Activated CD8-positive, alpha-beta T cell treated with anti-CD3 and anti-CD28 coated beads for 36 hours (primary cell): ENCODE results near the gene SPNS1. TPM values are rescaled to one million over a fixed set of nuclear protein-coding genes. Genes with fewer than 3 reads are reported as not detected.

ENCODE experiments used
- ATAC-seq: fragments of 200-7000 bp; cut with Tn5 transposase; one replicate; pipeline ENCODE4 v1.10.0; 2021; ENCODE audit warnings: mild to moderate bottlenecking, moderate library complexity
- CTCF ChIA-PET: fragments of 350-600 bp; sonication (Branson Sonifier 250); formaldehyde crosslinking; loops from one replicate; lab custom pipeline; 2021; ENCODE audit warnings: antibody characterized with exemption; lab: Charles Lee
- POLR2A ChIA-PET: fragments of 350-600 bp; sonication (Branson Sonifier 250); formaldehyde crosslinking; loops from one replicate; lab custom pipeline; 2021; ENCODE audit warnings: antibody characterized with exemption; lab: Charles Lee
- DNase-seq: peaks from one replicate; pipeline ENCODE4 v3.0.0-alpha.2; 2020
- H3K27ac Mint-ChIP-seq: one replicate; pipeline ENCODE4 v1.8.0; 2021; ENCODE audit warnings: mild to moderate bottlenecking, mixed read lengths
- H3K27me3 Mint-ChIP-seq: one replicate; pipeline ENCODE4 v1.8.0; 2021; ENCODE audit warnings: mixed read lengths
- H3K36me3 Mint-ChIP-seq: one replicate; pipeline ENCODE4 v1.8.0; 2021; ENCODE audit warnings: low read depth, mixed read lengths
- H3K4me1 Mint-ChIP-seq: one replicate; pipeline ENCODE4 v1.8.0; 2021; ENCODE audit warnings: low read depth, mixed read lengths
- H3K4me3 Mint-ChIP-seq: one replicate; pipeline ENCODE4 v1.8.0; 2021; ENCODE audit warnings: mild to moderate bottlenecking, moderate library complexity, mixed read lengths
- H3K9me3 Mint-ChIP-seq: one replicate; pipeline ENCODE4 v1.8.0; 2021; ENCODE audit warnings: mixed read lengths
- CTCF ChIP-seq: fragments of 200-600 bp; IDR thresholded peaks from one replicate; pipeline ENCODE4 v1.8.0; 2022; ENCODE audit warnings: antibody characterized with exemption, mild to moderate bottlenecking
- intact Hi-C: fragments of 100-400 bp; cut with micrococcal nuclease; formaldehyde crosslinking; loops from one replicate; pipeline ENCODE4 v1.10.0; 2022
- total RNA-seq, 2 experiments: library from RNA; stranded (reverse); gene quantifications; one replicate each; pipeline ENCODE4 v1.2.3, GENCODE V29; 2021

Gene SPNS1
- total RNA-seq, 2 experiments from 2014 or later: 14.6 to 18.2 TPM

- TF ChIP-seq CTCF: no peak
- peaks cover 34% of the 10 kb centered on the region for H3K4me1 Mint-ChIP-seq
- no peak overlapping the region for H3K4me3 Mint-ChIP-seq
- H3K36me3 Mint-ChIP-seq: peaks cover 62% of the 10 kb centered on the region
- POLR2A ChIA-PET: interaction anchor here (1.0 to 12.0 kb wide), 3 partner anchors 8 to 40 kb away, joined by 3 to 97 read pairs (median 80); partner anchors contain the start of gene SPNS1
- CTCF ChIA-PET: interaction anchor here (0.9 to 4.1 kb wide), 4 partner anchors 9 to 47 kb away, joined by 3 to 20 read pairs (median 13); partner anchors contain the start of gene SPNS1
- no peak for ATAC-seq
- H3K27me3 Mint-ChIP-seq: no peaks in the 10 kb centered on the region
- no peak overlapping the region for H3K27ac Mint-ChIP-seq
- intact Hi-C loops: no loop called here
- DNase-seq: no peak
- H3K9me3 Mint-ChIP-seq: peaks cover 10% of the 10 kb centered on the region
Observed at GRCh38 chr16:28982418-28982817, 7.8 kb downstream of the SPNS1 start.

GRCh38 chr16:28982949-28983348, 8.4 kb downstream of the SPNS1 start:
- CTCF ChIA-PET: interaction anchor here (1.6 to 4.1 kb wide), 3 partner anchors 9 to 47 kb away, joined by 9 to 20 read pairs (median 17); partner anchors contain the start of gene SPNS1
- H3K27ac Mint-ChIP-seq: peak overlapping the region; percentile 18
- DNase-seq (no peak), ATAC-seq (no peak)
- H3K4me3 Mint-ChIP-seq: no peak overlapping the region
- peaks cover 34% of the 10 kb centered on the region for H3K4me1 Mint-ChIP-seq
- no peak for TF ChIP-seq CTCF
- POLR2A ChIA-PET: interaction anchor here (1.0 to 12.0 kb wide), 3 partner anchors 8 to 39 kb away, joined by 3 to 97 read pairs (median 80); partner anchors contain the start of gene SPNS1
- peaks cover 67% of the 10 kb centered on the region for H3K36me3 Mint-ChIP-seq
- peaks cover 13% of the 10 kb centered on the region for H3K9me3 Mint-ChIP-seq
- intact Hi-C loops: no loop called here
- H3K27me3 Mint-ChIP-seq: no peaks in the 10 kb centered on the region

GRCh38 chr16:28983644-28984043, 9.1 kb downstream of the SPNS1 start:
- ATAC-seq (no peak), DNase-seq (no peak)
- ChIA-PET CTCF (interaction anchor here (1.3 to 4.1 kb wide), 4 partner anchors 10 to 46 kb away, joined by 4 to 20 read pairs (median 13); partner anchors contain the start of gene SPNS1), POLR2A (interaction anchor here (8.6 to 12.0 kb wide), 2 partner anchors 9 to 39 kb away, joined by 80 to 97 read pairs; partner anchors contain the start of gene SPNS1)
- H3K27ac Mint-ChIP-seq: peak overlapping the region; percentile 79
- peaks cover 32% of the 10 kb centered on the region for H3K4me1 Mint-ChIP-seq
- H3K9me3 Mint-ChIP-seq: peaks cover 13% of the 10 kb centered on the region
- H3K27me3 Mint-ChIP-seq: no peaks in the 10 kb centered on the region
- intact Hi-C loops: no loop called here
- peaks cover 69% of the 10 kb centered on the region for H3K36me3 Mint-ChIP-seq
- H3K4me3 Mint-ChIP-seq: peak overlapping the region; percentile 94
- no peak for TF ChIP-seq CTCF

- DNase-seq: no peak
- Mint-ChIP-seq H3K4me3 (peak overlapping the region; percentile 94), H3K27ac (peak overlapping the region; percentile 79), H3K36me3 (peaks cover 73% of the 10 kb centered on the region), H3K4me1 (peaks cover 36% of the 10 kb centered on the region), H3K9me3 (peaks cover 13% of the 10 kb centered on the region), H3K27me3 (no peaks in the 10 kb centered on the region)
- TF ChIP-seq CTCF: no peak
- intact Hi-C loops: no loop called here
- ChIA-PET POLR2A (interaction anchor here (1.2 to 12.0 kb wide), 3 partner anchors 9 to 47 kb away, joined by 5 to 97 read pairs (median 80); partner anchors contain the start of gene SPNS1), CTCF (interaction anchor here (1.1 to 4.1 kb wide), 4 partner anchors 10 to 46 kb away, joined by 3 to 20 read pairs (median 10); partner anchors contain the start of gene SPNS1)
- ATAC-seq: no peak
Observed at GRCh38 chr16:28984091-28984490, 9.5 kb downstream of the SPNS1 start.
